GM12892 (cell line): Measurements from ENCODE around the gene ADAM30.

Experiments
- DNase-seq: peaks from one replicate; pipeline ENCODE4 v3.0.0; 2011; ENCODE audit not compliant: insufficient read length
- FAIRE-seq: peaks from 2 replicates; lab custom pipeline; 2011; peaks lifted over from hg19 to GRCh38; lab: Jason Lieb, UNC
- POLR2A ChIP-seq: IDR thresholded peaks from 2 replicates; pipeline ENCODE4 v1.6.1; 2011; ENCODE audit warnings: low read depth, low read length, control low read depth
- POLR2AphosphoS5 ChIP-seq: IDR thresholded peaks from 2 replicates; pipeline ENCODE4 v1.6.1; 2011; ENCODE audit warnings: low read depth, low read length, control low read depth
- TAF1 ChIP-seq: IDR thresholded peaks from 2 replicates; pipeline ENCODE4 v1.6.1; 2011; ENCODE audit warnings: low read depth, mild to moderate bottlenecking, control low read depth, low read length, borderline replicate concordance

ADAM30 gene

GRCh38 chr1:119906927-119907652 is 10.8 kb upstream of the ADAM30 start:
- FAIRE-seq (no peak), DNase-seq (no peak)
- TF ChIP-seq TAF1, result no peak
- no peak for TF ChIP-seq POLR2A
- TF ChIP-seq POLR2AphosphoS5, result no peak

- FAIRE-seq (no peak), DNase-seq (no peak)
Observed at GRCh38 chr1:119903443-119903835, 7.1 kb upstream of the ADAM30 start.

GRCh38 chr1:119902775-119903442 is 6.6 kb upstream of the ADAM30 start:
- TF ChIP-seq POLR2A (no peak), TAF1 (no peak), POLR2AphosphoS5 (no peak)
- DNase-seq (no peak), FAIRE-seq (no peak)

More at GRCh38 chr1:119903443-119903835, 7.1 kb upstream of the ADAM30 start:
- TF ChIP-seq POLR2A (no peak), TAF1 (no peak), POLR2AphosphoS5 (no peak)

- TF ChIP-seq TAF1 (no peak), POLR2AphosphoS5 (no peak), POLR2A (no peak)
- FAIRE-seq (no peak), DNase-seq (no peak)
Observed at GRCh38 chr1:119898981-119899720, 2.8 kb upstream of the ADAM30 start.

GRCh38 chr1:119898530-119898929 is 2.2 kb upstream of the ADAM30 start:
- TF ChIP-seq POLR2AphosphoS5, result no peak
- TF ChIP-seq TAF1, result no peak
- no peak for TF ChIP-seq POLR2A
- DNase-seq, result no peak
- FAIRE-seq, result no peak

- FAIRE-seq (no peak), DNase-seq (no peak)
- no peak for TF ChIP-seq POLR2AphosphoS5
- TF ChIP-seq TAF1, result no peak
- no peak for TF ChIP-seq POLR2A
Observed at GRCh38 chr1:119895102-119895501, 1.2 kb downstream of the ADAM30 start.

GRCh38 chr1:119893827-119894700 is 2.3 kb downstream of the ADAM30 start:
- no peak for FAIRE-seq
- DNase-seq, result no peak
- TF ChIP-seq TAF1 (no peak), POLR2A (no peak), POLR2AphosphoS5 (no peak)

GRCh38 chr1:119893238-119893791 is 3.0 kb downstream of the ADAM30 start:
- TF ChIP-seq TAF1 (no peak), POLR2AphosphoS5 (no peak), POLR2A (no peak)
- DNase-seq, result no peak
- no peak for FAIRE-seq

GRCh38 chr1:119891386-119891785 is 4.9 kb downstream of the ADAM30 start:
- no peak for FAIRE-seq
- no peak for TF ChIP-seq POLR2A
- DNase-seq, result no peak

- DNase-seq, result no peak
- TF ChIP-seq TAF1 (no peak), POLR2A (no peak), POLR2AphosphoS5 (no peak)
- no peak for FAIRE-seq
Observed at GRCh38 chr1:119888476-119888875, 7.8 kb downstream of the ADAM30 start.

GRCh38 chr1:119887427-119887826 is 8.9 kb downstream of the ADAM30 start:
- FAIRE-seq (no peak), DNase-seq (no peak)
- TF ChIP-seq TAF1 (no peak), POLR2A (no peak), POLR2AphosphoS5 (no peak)
